Left kidney (tissue), 2 donors: ENCODE measurements around the gene MRPS34. TPM values are rescaled to one million over a fixed set of nuclear protein-coding genes. Genes with fewer than 3 reads are reported as not detected.
"Not testable (repeated sequence)": the region's sequence is repeated elsewhere in the genome, so short reads cannot be mapped to it uniquely, and the experiment has no call there.

Experiments
- DNase-seq: peaks from one replicate; pipeline ENCODE4 v3.0.0-alpha.2; 2013
- polyA plus RNA-seq: library from polyadenylated mRNA; unstranded; fragments of 120-200 nt; gene quantifications from one replicate; pipeline ENCODE4 v1.2.1, GENCODE V29; 2013; ENCODE audit not compliant: insufficient read length

Gene MRPS34
- polyA plus RNA-seq, 1 donor = 53.8 TPM

DNA sequence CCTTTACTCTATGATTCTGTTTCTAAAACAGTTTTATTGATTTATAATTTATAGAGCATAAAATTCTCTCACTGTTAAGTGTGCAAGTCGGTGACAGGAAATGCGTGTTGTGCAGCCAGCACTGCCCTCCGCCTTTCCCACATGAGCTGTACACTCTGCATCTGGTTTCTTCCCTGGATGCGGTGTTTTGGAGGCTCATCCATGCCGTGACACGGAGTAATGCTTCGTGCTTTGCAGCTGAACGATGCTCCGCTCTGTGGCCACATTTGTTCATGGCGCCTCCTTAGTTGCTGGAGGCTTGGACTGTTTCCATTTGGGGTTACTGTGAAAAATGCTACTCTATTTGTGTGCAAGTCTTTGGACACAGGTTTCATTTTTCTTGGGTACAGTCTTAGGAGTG lies 27.8 kb upstream of the MRPS34 start:
- DNase-seq = no peak

DNA sequence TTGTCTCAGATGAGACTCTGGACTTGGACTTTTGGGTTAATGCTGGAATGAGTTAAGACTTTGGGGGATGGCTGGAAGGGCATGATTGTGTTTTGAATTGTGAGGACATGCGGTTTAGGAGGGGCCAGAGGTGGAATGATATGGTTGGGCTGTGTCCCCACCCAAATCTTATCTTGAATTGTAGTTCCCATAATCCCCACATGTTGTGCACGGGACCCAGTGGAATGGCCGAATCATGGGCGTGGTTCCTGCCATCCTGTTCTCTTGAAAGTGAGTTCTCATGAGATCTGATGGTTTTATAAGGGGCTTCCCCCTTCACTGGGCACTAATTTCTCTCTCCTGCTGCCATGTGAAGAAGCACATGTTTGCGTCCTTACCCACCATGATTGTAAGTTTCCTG lies 26.3 kb upstream of the MRPS34 start:
- not testable (repeated sequence) for DNase-seq

- DNase-seq = no peak
These were observed 22.2 kb upstream of the MRPS34 start for GRCh38 chr16:1794908-1795666.

- no peak for DNase-seq
These were observed 21.4 kb upstream of the MRPS34 start for GRCh38 chr16:1794221-1794871.

GRCh38 chr16:1793578-1794220 lies 20.8 kb upstream of the MRPS34 start, which contains the start of gene IGFALS:
TSS of gene IGFALS (minus strand) at chr16:1793705. CDS start at chr16:1793652, 53 bp downstream.
- DNase-seq = no peak

GRCh38 chr16:1792836-1793577 lies 20.1 kb upstream of the MRPS34 start:
- DNase-seq = no peak

GRCh38 chr16:1791943-1792812 lies 19.2 kb upstream of the MRPS34 start:
- no peak for DNase-seq

DNA sequence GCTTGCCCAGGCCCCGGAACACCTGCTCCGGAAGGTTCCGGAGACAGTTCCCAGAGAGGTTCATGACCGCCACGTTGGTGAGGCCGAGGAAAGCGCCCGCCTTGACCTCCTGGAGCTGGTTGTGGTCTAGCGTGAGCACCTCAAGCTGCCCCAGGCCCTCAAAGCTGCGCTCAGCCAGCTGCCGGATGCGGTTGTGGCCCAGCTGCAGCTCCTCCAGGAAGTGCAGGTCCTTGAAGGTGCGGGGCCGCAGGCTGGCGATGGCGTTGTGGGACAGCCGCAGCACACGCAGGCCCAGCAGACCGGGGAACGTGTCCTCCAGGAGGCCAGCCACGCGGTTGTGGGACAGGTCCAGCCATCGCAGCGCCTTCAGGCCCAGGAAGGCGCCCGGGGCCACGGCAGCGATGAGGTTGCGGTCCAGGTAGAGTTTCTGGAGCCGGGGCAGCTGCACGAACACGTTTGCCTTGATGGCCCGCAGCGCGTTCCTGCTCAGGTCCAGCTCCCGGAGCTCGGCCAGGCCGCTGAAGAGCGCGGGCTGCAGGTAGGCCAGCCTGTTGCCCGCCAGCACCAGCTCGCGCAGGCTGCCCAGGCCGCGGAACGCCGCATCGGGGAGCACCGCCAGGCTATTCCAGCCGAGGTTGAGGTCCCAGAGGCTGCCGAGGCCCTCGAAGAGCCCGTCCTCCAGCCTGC lies 18.5 kb upstream of the MRPS34 start:
- DNase-seq = no peak

DNA sequence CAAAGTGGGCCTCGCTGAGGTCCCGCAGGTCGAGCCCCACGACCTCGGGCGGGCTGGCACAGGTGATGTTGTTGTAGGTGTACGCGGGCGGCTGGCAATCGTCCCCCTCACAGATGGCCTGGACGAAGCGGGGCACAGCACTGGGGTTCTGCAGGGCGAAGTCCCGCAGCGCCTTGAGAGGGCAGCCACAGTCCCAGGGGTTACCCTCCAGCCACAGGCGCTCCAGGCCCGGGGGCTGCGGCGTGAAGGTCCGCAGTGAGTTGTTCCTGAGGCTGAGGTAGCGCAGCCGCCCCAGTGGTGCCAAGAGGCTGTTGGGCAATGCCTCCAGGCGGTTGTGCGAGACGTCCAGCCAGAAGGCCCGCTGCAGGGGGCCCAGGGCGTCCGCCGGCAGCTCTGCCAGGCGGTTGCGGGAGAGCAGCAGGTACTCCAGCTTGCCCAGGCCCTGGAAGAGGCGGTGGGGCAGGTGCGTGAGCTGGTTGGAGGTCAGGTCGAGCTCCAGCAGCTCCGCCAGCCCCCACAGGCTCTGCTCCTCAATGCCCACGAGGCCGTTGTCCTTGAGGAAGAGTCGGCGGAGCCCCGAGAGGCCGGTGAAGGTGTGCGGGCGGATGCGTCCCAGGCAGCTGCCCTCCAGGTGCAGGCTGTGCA lies 17.8 kb upstream of the MRPS34 start:
- no peak for DNase-seq

GRCh38 chr16:1790261-1790610 lies 17.3 kb upstream of the MRPS34 start:
- DNase-seq = no peak

DNA sequence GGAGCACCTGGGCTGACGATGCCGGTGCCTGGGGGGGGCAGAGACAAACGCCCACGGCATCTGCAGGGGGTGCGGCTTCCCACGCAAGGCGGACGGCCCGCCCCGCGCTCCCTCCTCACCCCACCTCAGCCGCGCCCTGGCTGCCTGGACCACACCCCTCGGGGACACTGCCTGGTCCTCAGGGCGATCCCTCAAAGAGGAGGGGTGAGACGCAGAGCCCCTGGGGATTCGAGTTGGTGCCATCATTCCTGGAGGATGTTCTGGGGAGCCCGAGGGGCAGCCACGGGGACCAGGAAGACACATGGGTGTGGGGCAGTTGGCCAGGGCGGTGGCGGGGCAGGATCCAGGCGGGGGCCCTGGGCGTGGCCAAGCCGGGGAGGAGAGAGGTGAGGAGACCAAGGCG lies 16.7 kb upstream of the MRPS34 start:
- DNase-seq = no peak

- DNase-seq = no peak
These were observed 15.8 kb upstream of the MRPS34 start for GRCh38 chr16:1788708-1789100.

- DNase-seq = no peak
These were observed 15.3 kb upstream of the MRPS34 start for GRCh38 chr16:1788095-1788707.

DNA sequence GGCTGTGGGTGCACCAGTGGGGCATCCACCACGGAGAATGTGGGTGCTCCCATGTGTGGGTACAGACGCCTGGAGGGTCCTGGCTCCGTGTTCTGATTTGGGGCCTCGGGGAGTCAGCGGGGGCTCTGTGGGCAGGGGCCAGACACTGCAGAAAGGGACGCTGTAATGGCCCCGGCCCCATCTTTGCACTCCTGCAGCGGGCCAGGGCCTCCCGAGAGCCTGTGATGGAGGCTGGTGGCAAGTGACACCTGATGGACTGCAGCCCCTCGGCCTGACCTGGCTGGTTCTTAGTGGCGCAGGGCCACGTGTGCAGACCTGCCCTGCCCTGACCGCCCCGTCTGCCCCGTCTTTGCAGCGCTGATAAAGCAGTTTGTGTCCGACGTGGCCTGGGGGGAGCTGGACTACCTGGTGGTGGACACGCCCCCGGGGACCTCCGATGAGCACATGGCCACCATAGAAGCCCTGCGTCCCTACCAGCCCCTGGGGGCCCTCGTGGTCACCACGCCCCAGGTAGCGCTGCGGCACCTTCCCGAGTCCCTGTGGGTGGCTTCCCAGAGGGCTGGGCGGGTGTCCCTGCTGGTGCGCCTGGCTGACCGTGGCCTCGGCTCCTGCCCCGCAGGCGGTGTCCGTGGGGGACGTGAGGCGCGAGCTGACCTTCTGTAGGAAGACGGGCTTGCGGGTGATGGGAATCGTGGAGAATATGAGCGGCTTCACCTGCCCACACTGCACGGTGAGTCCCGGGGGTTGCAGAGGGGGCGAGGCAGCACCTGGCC lies 14.6 kb upstream of the MRPS34 start:
- DNase-seq = no peak

GRCh38 chr16:1787056-1787321 lies 14.1 kb upstream of the MRPS34 start:
- DNase-seq = no peak

GRCh38 chr16:1786242-1787055 lies 13.5 kb upstream of the MRPS34 start:
- no peak for DNase-seq

DNA sequence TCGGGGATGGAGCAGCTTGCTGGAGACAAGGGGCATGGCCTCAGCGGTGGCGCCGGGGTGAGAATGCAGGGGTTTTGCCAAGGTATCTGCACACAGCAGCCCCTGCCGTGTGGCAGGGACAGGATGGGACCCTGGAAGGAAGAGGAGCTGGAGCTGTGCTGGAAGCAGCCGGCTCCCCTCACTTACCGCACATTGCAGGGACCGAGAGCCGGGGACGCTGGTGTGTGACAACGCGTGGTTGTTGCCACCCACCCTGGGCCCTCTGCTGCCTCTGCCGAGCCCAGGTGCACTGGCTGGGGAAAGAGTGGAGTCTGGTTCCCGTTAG lies 12.9 kb upstream of the MRPS34 start:
- no peak for DNase-seq

- DNase-seq = no peak
These were observed 12.3 kb upstream of the MRPS34 start for GRCh38 chr16:1784977-1785845.
